SK-N-MC (cell line): ENCODE results near the gene ZC3H12A.

Experiments used
- EZH2 ChIP-seq: fragments of 200-600 bp; sonication (generic); IDR thresholded peaks from one replicate; pipeline ENCODE4 v1.6.1; 2017; ENCODE audit warnings: antibody characterized with exemption
- FOXP2 ChIP-seq: optimal IDR thresholded peaks from 2 replicates; pipeline ENCODE3; 2011; ENCODE audit warnings: mild to moderate bottlenecking, moderate library complexity; ENCODE audit not compliant: insufficient read depth; ENCODE audit errors: extremely low read length, control extremely low read depth
- POLR2AphosphoS5 ChIP-seq: IDR thresholded peaks from 2 replicates; pipeline ENCODE4 v1.6.1; 2012; ENCODE audit warnings: mild to moderate bottlenecking, low read depth, low read length, borderline replicate concordance

GRCh38 chr1:37478890-37479254 is 4.5 kb downstream of the ZC3H12A start:
- TF ChIP-seq EZH2 (no peak), POLR2AphosphoS5 (no peak), FOXP2 (no peak)
